CMK (cell line): ENCODE data around the gene TBX2.

Source experiments
- DNase-seq: peaks from one replicate; pipeline ENCODE4 v3.0.0-alpha.2; 2010; ENCODE audit warnings: low read depth

TBX2 gene

GRCh38 chr17:61368832-61369450, 30.7 kb upstream of the TBX2 start:
- no peak for DNase-seq

GRCh38 chr17:61369751-61370150, 29.9 kb upstream of the TBX2 start:
- DNase-seq, result no peak

GRCh38 chr17:61371179-61371578, 28.5 kb upstream of the TBX2 start:
- no peak for DNase-seq

- no peak for DNase-seq
Observed at GRCh38 chr17:61371606-61372005, 28.0 kb upstream of the TBX2 start.

GRCh38 chr17:61372436-61372835, 27.2 kb upstream of the TBX2 start:
- no peak for DNase-seq

GRCh38 chr17:61376931-61377838, 22.5 kb upstream of the TBX2 start:
- no peak for DNase-seq

GRCh38 chr17:61378658-61379456, 20.8 kb upstream of the TBX2 start:
- DNase-seq, result no peak

GRCh38 chr17:61379457-61380216, 20.0 kb upstream of the TBX2 start:
- no peak for DNase-seq

GRCh38 chr17:61380217-61380835, 19.3 kb upstream of the TBX2 start:
- DNase-seq, result no peak

- DNase-seq, result no peak
Observed at GRCh38 chr17:61380836-61381525, 18.7 kb upstream of the TBX2 start.

- no peak for DNase-seq
Observed at GRCh38 chr17:61381537-61381936, 18.1 kb upstream of the TBX2 start.

- no peak for DNase-seq
Observed at GRCh38 chr17:61382796-61383688, 16.6 kb upstream of the TBX2 start.

GRCh38 chr17:61383689-61384201, 15.9 kb upstream of the TBX2 start:
- DNase-seq, result no peak

GRCh38 chr17:61384354-61384691, 15.3 kb upstream of the TBX2 start:
- DNase-seq, result no peak

GRCh38 chr17:61384692-61385576, 14.7 kb upstream of the TBX2 start:
- DNase-seq, result no peak

GRCh38 chr17:61385577-61386236, 13.9 kb upstream of the TBX2 start:
- DNase-seq, result no peak

- no peak for DNase-seq
Observed at GRCh38 chr17:61386251-61386650, 13.4 kb upstream of the TBX2 start.

- no peak for DNase-seq
Observed at GRCh38 chr17:61387011-61387410, 12.6 kb upstream of the TBX2 start.
